22Rv1 (cell line): ENCODE measurements around the gene NCKAP5.

Experiments
- CTCF ChIP-seq: fragments of 450-650 bp; IDR thresholded peaks from 2 replicates; pipeline ENCODE4 v1.5.1; 2017; ENCODE audit warnings: mild to moderate bottlenecking
- ZFX ChIP-seq: fragments of 450-650 bp; IDR thresholded peaks from 2 replicates; pipeline ENCODE4 v1.6.1; 2017; ENCODE audit warnings: antibody characterized with exemption, borderline replicate concordance

- TF ChIP-seq CTCF (no peak), ZFX (no peak)
Measured at GRCh38 chr2:132758995-132759394, 809.3 kb downstream of the NCKAP5 start.
